LHCN-M2 (cell line): ENCODE data around the gene KCTD16. TPM values are rescaled to one million over a fixed set of nuclear protein-coding genes. Genes with fewer than 3 reads are reported as not detected.

Source experiments
- DNase-seq: peaks from one replicate; pipeline ENCODE4 v3.0.0-alpha.2; 2012; ENCODE audit warnings: low read depth
- total RNA-seq: library from RNA; depleted of rRNA; stranded (reverse); fragments of >200 nt; gene quantifications from 2 replicates; pipeline ENCODE4 v1.2.3, GENCODE V29; 2014

Gene KCTD16
- total RNA-seq, 1 experiment from 2014 or later = 0.11 TPM

- no peak for DNase-seq
Measured at GRCh38 chr5:144207875-144208444, 37.3 kb downstream of the KCTD16 start.

GRCh38 chr5:144209361-144209760 lies 38.7 kb downstream of the KCTD16 start:
- no peak for DNase-seq

GRCh38 chr5:144210655-144211054 lies 40.0 kb downstream of the KCTD16 start:
- no peak for DNase-seq

- no peak for DNase-seq
Measured at GRCh38 chr5:144219869-144220268, 49.2 kb downstream of the KCTD16 start.

GRCh38 chr5:144227363-144227999 lies 56.8 kb downstream of the KCTD16 start:
- no peak for DNase-seq

- no peak for DNase-seq
Measured at GRCh38 chr5:144230806-144231205, 60.1 kb downstream of the KCTD16 start.

- DNase-seq = no peak
Measured at GRCh38 chr5:144232285-144232684, 61.6 kb downstream of the KCTD16 start.

GRCh38 chr5:144236499-144236898 lies 65.8 kb downstream of the KCTD16 start:
- DNase-seq = no peak

- peak; percentile 50 for DNase-seq
Measured at GRCh38 chr5:144237851-144238250, 67.2 kb downstream of the KCTD16 start.

GRCh38 chr5:144247131-144247530 lies 76.5 kb downstream of the KCTD16 start:
- DNase-seq = peak; percentile 36

GRCh38 chr5:144248015-144248414 lies 77.3 kb downstream of the KCTD16 start:
- DNase-seq = no peak

GRCh38 chr5:144249755-144250464 lies 79.2 kb downstream of the KCTD16 start:
- DNase-seq = no peak

- DNase-seq = no peak
Measured at GRCh38 chr5:144254552-144254951, 83.9 kb downstream of the KCTD16 start.

GRCh38 chr5:144260121-144260520 lies 89.4 kb downstream of the KCTD16 start:
- DNase-seq = no peak

- DNase-seq = no peak
Measured at GRCh38 chr5:144265643-144266247, 95.1 kb downstream of the KCTD16 start.

- DNase-seq = no peak
Measured at GRCh38 chr5:144267961-144268513, 97.4 kb downstream of the KCTD16 start.

- DNase-seq = no peak
Measured at GRCh38 chr5:144273232-144274027, 102.8 kb downstream of the KCTD16 start.

- no peak for DNase-seq
Measured at GRCh38 chr5:144275329-144275728, 104.7 kb downstream of the KCTD16 start.

- DNase-seq = peak; percentile 31
Measured at GRCh38 chr5:144276034-144276822, 105.6 kb downstream of the KCTD16 start.

- no peak for DNase-seq
Measured at GRCh38 chr5:144281784-144282183, 111.1 kb downstream of the KCTD16 start.

GRCh38 chr5:144284036-144284435 lies 113.4 kb downstream of the KCTD16 start:
- no peak for DNase-seq
